KOPT-K1 (cell line): ENCODE results near the gene MBNL2.

Experiments used
- H3K27ac ChIP-seq: fragments of 200-600 bp; sonication (generic); 2 replicates; pipeline ENCODE4 v1.5.1; 2016; ENCODE audit warnings: antibody characterized with exemption, mild to moderate bottlenecking, low read depth, low read length; ENCODE audit not compliant: poor library complexity, severe bottlenecking
- H3K36me3 ChIP-seq: fragments of 200-600 bp; sonication (generic); 2 replicates; pipeline ENCODE4 v1.5.1; 2017; ENCODE audit warnings: antibody characterized with exemption, mild to moderate bottlenecking, low read length, moderate library complexity; ENCODE audit not compliant: insufficient read depth
- H3K9me3 ChIP-seq: fragments of 200-600 bp; sonication (generic); 2 replicates; pipeline ENCODE4 v1.5.1; 2017; ENCODE audit warnings: antibody characterized with exemption, low read length, mild to moderate bottlenecking; ENCODE audit not compliant: insufficient read depth, poor library complexity, severe bottlenecking

The MBNL2 gene

DNA sequence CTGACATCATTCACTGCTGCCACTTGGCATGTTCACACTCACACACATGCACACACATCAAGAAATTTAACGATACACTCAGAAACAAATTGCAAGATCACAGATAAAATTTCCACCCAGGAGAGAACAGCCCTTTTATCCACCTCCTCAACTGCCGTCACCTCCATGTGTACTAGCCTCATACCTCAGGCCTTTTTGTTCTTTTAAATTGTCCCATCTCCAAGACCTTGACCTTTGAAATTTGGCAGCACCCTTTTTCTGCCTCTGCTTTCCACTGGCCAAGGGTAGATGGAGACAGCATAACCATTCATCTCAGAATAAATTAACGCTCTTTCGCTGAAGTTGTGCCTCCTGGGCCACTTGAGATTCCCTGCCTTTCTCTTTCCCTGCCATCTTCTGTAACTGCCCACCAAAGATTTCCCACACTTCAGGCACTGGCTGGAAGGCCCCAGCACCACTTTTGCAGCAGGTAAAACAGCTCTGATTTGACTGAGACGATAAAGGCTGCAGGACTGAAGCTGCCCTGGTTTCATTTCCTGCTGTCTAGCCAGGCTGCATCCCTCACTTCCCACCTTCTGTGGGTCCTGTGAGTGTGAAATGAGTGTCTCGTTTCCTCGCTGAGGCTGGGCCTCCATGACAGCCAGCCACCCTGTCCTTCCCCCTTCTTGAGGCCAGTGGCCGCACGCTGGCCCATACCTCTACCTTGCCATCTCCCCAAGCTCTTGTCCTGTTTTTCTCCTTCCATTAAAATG, 39.3 kb downstream of the MBNL2 start:
- no peaks in the 10 kb centered on the region for H3K36me3 ChIP-seq
- no peaks in the 10 kb centered on the region for H3K9me3 ChIP-seq
- H3K27ac ChIP-seq: no peak overlapping the region

- Histone ChIP-seq H3K27ac (no peak overlapping the region), H3K9me3 (no peaks in the 10 kb centered on the region), H3K36me3 (no peaks in the 10 kb centered on the region)
Measured at GRCh38 chr13:97262058-97262457, 39.9 kb downstream of the MBNL2 start.

GRCh38 chr13:97263160-97263559, 41.0 kb downstream of the MBNL2 start:
- H3K27ac ChIP-seq: no peak overlapping the region
- H3K9me3 ChIP-seq: no peaks in the 10 kb centered on the region
- no peaks in the 10 kb centered on the region for H3K36me3 ChIP-seq

DNA sequence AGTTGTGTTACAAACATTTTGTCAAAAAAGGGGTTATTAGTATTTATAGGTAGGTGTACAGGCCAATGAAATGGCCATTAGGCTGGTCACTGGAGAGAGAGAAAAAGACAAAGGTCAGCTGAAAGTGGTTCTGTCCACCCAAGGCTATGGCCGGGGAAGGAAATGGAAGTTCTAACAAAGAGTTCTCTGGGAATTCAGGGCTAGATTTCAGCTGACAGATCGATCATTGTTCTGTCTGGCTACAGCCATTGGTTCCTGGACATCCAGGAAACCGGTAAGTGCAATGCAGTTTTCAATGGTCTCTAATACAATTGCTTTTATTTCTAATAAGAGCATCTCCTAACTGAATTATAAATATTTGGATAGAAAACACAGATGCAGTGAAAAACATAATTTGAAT, 42.5 kb downstream of the MBNL2 start:
- no peak overlapping the region for H3K27ac ChIP-seq
- no peaks in the 10 kb centered on the region for H3K36me3 ChIP-seq

GRCh38 chr13:97266332-97266731, 44.2 kb downstream of the MBNL2 start:
- Histone ChIP-seq H3K27ac (no peak overlapping the region), H3K9me3 (no peaks in the 10 kb centered on the region), H3K36me3 (no peaks in the 10 kb centered on the region)

More for the DNA sequence above, 42.5 kb downstream of the MBNL2 start:
- H3K9me3 ChIP-seq: no peaks in the 10 kb centered on the region

GRCh38 chr13:97266772-97267417, 44.8 kb downstream of the MBNL2 start:
- Histone ChIP-seq H3K27ac (no peak overlapping the region), H3K36me3 (no peaks in the 10 kb centered on the region), H3K9me3 (no peaks in the 10 kb centered on the region)

GRCh38 chr13:97267418-97268059, 45.4 kb downstream of the MBNL2 start:
- Histone ChIP-seq H3K36me3 (no peaks in the 10 kb centered on the region), H3K27ac (no peak overlapping the region), H3K9me3 (no peaks in the 10 kb centered on the region)

GRCh38 chr13:97268772-97269171, 46.6 kb downstream of the MBNL2 start:
- no peaks in the 10 kb centered on the region for H3K36me3 ChIP-seq
- no peaks in the 10 kb centered on the region for H3K9me3 ChIP-seq
- H3K27ac ChIP-seq: no peak overlapping the region

- Histone ChIP-seq H3K27ac (no peak overlapping the region), H3K9me3 (no peaks in the 10 kb centered on the region), H3K36me3 (no peaks in the 10 kb centered on the region)
Measured at GRCh38 chr13:97269603-97270002, 47.5 kb downstream of the MBNL2 start.

DNA sequence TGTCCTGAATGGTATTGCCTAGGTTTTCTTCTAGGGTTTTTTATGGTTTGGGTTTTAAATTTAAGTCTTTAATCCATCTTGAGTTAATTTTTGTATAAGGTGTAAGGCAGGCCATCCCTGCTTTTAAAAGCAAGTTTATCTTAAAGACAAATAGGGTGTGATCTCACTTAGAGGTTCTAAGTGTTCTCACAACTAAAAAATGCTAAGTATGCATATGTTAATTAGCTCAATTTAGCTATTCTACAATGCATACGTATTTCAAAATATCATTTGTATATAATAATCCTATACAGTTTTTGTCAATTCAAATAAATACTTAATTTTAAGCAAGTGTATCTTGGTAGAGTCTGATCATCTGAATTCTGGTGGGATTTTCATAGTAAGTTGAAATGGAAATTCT, 50.4 kb downstream of the MBNL2 start:
- Histone ChIP-seq H3K27ac (no peak overlapping the region), H3K36me3 (no peaks in the 10 kb centered on the region), H3K9me3 (no peaks in the 10 kb centered on the region)

DNA sequence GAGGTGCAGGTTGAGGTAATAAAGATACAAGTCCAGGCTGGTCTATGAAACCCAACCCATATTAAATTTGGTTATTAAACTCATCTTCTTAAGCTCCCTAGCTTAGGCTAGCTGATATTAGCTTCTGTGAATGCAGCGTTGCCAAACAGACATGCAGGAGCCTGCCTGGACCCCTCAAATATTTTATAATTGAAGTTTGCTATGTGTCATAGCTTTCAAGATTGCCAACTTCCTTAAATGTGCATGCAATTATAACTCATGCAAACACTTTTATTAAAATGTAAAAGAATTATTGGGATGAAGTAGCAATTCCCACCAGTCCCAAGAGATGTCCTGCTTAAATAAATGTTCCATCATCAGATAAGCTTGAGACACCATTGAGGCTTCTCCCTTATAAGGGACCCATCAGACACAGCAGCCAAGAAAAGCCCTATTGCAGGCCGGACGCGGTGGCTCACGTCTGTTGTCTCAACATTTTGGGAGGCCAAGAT, 51.3 kb downstream of the MBNL2 start:
- no peak overlapping the region for H3K27ac ChIP-seq
- no peaks in the 10 kb centered on the region for H3K36me3 ChIP-seq
- no peaks in the 10 kb centered on the region for H3K9me3 ChIP-seq

GRCh38 chr13:97274829-97275649, 52.9 kb downstream of the MBNL2 start:
- no peaks in the 10 kb centered on the region for H3K9me3 ChIP-seq
- H3K27ac ChIP-seq: no peak overlapping the region
- no peaks in the 10 kb centered on the region for H3K36me3 ChIP-seq

DNA sequence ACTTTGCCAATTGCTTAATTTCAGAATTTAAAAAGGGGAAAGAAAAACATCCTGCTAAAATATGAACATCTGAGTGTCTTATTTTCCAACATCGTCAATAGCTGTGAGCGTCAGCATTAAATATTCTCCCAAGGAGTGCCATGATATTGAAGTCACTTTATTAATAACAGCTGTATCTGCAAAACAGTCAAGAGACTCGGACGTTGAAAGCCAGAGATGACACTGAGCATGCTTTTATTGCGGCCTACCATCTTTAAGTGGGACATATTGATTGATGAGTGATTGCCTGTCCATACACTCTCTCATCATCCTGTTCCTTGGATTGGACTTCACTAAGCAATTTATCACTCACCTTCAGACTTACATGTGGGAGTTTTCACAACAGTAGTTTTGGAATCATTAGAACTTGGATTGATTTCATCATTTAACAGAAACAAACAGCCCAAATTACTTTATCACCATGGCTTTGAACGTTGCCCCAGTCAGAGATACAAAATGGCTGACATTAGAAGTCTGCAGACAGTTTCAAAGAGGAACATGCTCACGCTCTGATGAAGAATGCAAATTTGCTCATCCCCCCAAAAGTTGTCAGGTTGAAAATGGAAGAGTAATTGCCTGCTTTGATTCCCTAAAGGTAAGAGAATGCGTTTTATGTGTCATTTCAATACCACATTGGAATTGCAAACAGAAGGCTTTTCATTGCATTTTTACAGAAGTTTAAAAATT, 53.8 kb downstream of the MBNL2 start:
- H3K36me3 ChIP-seq: no peaks in the 10 kb centered on the region
- H3K9me3 ChIP-seq: no peaks in the 10 kb centered on the region
- no peak overlapping the region for H3K27ac ChIP-seq

DNA sequence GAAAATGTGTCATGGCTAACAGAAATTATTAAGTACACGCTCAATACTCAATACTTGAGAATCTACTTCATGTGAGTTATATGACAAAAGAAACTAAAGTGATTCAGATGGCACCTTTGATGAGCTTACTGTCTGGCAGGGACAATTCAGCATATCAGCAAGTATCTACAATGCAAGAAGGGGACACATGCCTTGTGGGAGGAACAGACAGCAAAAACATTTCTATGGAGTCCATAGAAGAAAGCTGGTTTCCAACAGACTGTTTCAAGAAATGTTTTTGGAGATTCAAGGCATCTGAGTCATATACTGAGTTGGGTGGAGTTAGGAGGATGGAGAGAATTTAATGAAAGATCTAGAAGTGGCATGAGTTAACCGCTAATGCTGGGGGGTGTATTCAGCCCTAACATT, 54.7 kb downstream of the MBNL2 start:
- Histone ChIP-seq H3K36me3 (no peaks in the 10 kb centered on the region), H3K27ac (no peak overlapping the region), H3K9me3 (no peaks in the 10 kb centered on the region)
